DMS53 (cell line): ENCODE results near the gene CMTM3.
"Not testable (repeated sequence)": the region's sequence is repeated elsewhere in the genome, so short reads cannot be mapped to it uniquely, and the experiment has no call there.

Experiments
- DNase-seq: peaks from one replicate; lab custom pipeline; 2025; lab: John Stamatoyannopoulos, UW

The CMTM3 gene

GRCh38 chr16:66635406-66635805, 30.9 kb downstream of the CMTM3 start:
- DNase-seq, result no peak

GRCh38 chr16:66636199-66636598, 31.7 kb downstream of the CMTM3 start:
- DNase-seq, result no peak

DNA sequence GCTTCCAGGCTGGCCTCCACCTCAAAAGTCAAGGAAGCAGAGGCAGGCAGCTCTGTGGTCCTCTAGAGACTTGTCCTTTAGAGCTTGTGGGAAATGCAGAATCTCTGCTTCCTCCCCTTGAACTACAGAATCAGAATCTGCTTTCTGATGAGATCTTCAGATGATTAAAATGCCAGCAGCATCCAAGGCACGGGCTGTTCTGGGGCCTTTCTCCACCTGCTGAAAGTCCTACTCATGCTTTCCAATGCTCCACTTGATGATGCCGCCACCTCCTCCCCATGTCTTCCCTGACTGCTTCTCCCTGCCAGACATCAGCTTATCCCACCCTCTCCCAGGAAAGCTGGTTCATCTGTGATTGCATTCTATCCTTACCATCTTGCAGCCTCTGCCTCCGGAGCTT, 33.3 kb downstream of the CMTM3 start:
- DNase-seq, result no peak

DNA sequence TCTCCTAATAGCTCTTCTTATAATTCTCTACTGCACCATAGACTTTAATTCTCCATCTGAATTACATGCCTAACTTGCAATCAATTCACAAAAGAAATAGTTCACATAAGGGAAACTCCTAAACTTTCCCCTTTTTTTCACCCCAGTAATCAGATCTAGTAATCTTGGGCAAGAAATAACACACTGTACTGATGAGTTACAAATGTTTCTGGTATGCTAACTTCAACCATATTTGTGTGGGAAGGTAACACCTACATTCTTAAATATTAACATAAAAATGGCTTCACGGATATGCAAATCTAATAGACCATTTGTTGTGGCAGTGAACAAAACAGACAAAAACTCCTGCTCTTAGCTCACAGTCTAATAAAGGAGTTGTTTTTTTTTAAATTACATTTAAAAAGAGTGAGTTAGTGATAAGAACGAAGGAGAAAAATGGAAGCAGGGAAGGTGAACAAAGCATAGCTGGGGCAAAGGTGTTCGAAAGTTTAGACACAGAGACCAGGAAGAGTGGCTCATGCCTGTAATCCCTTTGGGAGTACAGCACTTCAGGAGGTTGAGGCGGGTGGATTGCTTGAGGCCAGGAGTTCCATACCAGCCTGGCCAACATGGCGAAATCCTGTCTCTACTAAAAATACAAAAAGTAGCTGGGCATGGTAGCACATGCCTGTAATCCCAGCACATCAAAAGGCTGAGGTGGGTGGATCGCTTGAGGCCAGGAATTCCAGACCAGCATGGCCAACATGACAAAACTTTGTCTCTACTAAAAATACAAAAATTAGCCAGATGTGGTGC, 34.8 kb downstream of the CMTM3 start:
- DNase-seq, result no peak

- no peak for DNase-seq
Observed at GRCh38 chr16:66640724-66641314, 36.3 kb downstream of the CMTM3 start.

GRCh38 chr16:66641387-66641786, 36.9 kb downstream of the CMTM3 start:
- no peak for DNase-seq

GRCh38 chr16:66647866-66648265, 43.4 kb downstream of the CMTM3 start:
- DNase-seq, result no peak

GRCh38 chr16:66649167-66649566, 44.7 kb downstream of the CMTM3 start:
- DNase-seq, result no peak

DNA sequence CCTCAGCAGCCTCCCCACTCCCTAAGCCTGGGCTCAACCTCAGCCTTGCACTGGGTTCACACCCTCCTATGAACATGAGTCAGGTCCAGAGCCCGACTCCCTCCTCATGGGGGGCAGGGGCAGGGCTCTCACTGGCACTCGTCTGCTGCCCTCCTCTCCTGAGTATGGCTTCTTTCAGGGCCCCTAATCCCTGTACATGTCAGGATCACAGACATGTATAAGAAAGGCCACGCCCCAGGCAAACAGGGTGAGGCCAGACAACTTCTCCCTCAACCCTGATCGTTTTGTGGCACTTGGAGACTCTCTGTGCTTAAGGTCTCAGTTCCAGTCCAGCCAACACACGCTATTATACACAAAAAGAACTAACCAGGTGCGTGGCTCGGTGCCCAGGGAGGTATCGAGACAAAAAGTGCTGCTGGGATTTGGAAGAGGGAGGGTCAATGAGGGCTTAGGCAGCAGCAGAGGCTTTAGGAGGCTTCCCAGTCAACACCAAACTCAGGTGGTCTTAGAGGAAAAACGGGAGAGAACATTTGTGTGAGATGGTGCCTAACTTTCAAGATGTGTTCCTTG, 45.2 kb downstream of the CMTM3 start:
- no peak for DNase-seq

- DNase-seq, result peak; percentile 88
Observed at GRCh38 chr16:66650707-66651473, 46.4 kb downstream of the CMTM3 start.

DNA sequence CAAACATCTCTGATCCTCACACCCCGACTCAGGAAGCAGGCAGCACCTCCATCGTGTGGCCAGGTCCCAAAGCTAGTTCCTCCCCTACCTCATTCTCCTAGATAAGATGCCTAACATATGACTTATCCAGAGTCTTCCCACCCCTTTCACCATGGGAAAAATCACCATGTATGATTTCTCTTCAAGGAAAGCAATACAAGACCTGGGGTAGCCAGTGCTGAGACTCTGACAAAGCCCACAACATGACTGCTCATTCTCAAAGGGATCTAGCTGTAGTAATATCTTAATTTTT, 46.9 kb downstream of the CMTM3 start:
- no peak for DNase-seq

DNA sequence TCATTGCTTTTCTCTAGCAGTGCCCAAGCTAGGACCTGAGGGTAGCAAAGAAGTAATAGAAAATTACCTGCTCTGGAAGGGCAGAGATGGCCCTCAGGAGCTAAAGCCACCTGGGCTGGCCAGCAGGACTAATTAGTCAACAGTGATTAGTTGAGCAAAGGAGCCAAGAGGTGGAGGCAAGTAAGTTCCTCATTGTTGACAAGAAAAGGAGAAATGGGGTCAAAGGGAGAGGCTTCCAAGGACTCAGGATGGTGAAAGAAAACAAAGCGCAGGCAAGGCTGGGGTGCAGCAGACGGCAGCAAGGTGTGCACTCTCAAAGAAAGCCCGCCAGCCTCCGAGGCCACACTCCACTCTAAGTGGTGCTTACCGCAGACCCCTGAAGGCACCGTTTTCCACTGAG, 47.5 kb downstream of the CMTM3 start:
- no peak for DNase-seq

DNA sequence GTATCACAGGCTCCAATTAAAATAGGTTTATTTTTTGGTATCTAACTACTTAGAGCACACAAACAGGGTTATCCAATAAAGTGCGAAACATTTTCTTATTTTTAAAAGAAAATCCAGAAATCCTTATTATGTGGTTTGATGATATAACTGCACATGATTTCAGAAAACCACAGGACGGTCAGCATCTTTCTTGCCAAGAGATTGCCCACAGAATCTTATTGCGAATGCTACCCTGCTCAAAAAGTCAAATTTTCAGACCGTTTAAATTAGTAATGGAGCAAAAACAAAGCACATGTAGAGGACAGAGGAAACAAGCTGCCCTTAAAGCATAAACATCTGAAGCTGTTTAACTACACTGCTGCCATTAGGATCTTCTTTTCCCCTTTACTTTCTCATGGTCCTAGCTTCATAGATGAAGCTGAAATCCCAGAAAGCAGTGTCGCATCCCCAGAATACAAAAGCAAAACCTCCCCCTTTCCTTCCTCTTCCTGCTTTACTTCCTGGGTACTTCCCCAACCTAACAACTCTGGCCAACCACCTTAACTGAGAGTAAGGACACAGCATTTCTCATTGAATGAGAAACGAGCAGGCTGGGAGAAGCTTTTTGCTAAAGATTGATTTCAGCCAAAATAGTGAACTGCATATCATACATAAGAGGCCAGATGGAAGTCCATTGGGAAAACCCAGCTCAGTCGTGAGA, 48.3 kb downstream of the CMTM3 start:
- no peak for DNase-seq

GRCh38 chr16:66653581-66654350, 49.3 kb downstream of the CMTM3 start:
- DNase-seq, result no peak

GRCh38 chr16:66656547-66656946, 52.0 kb downstream of the CMTM3 start:
- no peak for DNase-seq

GRCh38 chr16:66658143-66658859, 53.8 kb downstream of the CMTM3 start:
- no peak for DNase-seq

GRCh38 chr16:66658860-66659190, 54.3 kb downstream of the CMTM3 start:
- DNase-seq, result no peak

DNA sequence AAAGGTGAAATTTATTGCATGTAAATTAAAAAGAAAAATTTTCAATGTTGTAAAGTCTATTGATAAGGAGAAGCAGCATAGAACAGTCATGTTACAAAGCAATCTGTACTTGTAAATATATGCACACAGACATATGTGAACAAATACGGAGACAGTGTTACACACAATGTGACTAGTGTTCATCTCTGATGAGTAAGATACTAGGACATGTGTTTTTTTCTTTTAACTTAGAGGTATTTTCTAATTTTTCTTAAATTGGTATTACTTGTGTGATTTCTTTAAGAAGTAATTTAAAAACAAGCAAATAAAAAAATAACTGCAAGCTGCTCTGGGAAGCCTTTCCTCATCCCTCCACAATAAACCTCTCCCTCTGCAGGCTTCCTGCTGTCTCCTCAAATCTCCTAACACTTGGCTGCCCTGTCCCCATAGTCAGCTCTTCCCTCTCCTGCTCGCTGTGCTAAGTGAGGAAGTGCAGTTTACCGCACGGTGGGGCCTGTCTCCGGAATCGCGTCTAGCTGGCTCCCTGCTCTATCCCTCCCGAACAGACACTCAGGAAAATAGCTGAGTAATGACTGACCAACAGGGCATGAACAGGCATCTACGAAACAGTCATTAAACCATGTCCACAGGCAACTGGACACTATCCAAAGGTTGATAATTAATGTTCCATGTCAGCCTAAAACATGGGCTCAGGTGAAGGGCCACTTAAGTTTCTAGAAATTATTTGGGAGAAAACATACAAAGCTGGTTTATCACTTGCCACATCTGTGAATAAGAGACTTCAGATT, 56.1 kb downstream of the CMTM3 start:
- DNase-seq, result no peak

GRCh38 chr16:66661210-66661560, 56.7 kb downstream of the CMTM3 start:
- no peak for DNase-seq

DNA sequence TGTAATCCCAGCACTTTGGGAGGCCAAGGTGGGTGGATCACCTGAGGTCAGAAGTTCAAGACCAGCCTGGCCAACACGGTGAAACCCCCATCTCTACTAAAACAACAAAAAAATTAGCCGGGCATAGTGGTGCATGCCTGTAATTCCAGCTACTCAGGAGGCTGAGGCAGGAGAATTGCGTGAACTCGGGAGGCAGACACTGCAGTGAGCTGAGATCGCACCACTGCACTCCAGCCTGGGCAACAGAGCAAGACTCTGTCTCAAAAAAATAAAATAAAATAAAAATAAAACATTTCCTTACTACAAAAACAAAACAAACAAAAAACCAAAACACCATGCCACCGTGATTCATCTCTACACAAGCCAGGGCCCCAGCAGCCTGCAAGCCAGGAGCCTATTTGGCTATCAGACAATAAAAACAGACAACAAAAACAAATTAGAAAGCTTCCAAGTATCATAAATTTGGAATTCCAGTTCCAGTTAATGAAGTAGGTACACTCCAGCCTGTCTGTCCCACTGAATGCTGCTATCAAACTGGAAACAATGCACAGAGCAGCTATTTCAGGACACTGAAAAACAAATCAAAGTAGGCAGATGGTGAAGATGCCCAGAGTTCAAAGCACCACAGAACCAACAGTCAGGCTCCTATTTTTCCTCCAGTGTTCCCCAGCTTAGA, 57.3 kb downstream of the CMTM3 start:
- not testable (repeated sequence) for DNase-seq
